Activated CD4-positive, alpha-beta memory T cell treated with anti-CD3 and anti-CD28 coated beads, Interleukin-2, amount 10 ng/mL, durations not matched to agents 7 days and 5 days (primary cell): ENCODE measurements around the gene PBX3. TPM values are rescaled to one million over a fixed set of nuclear protein-coding genes. Genes with fewer than 3 reads are reported as not detected.

Experiments
- CTCF ChIA-PET: fragments of 350-600 bp; sonication (Branson Sonifier 250); formaldehyde crosslinking; loops from one replicate; lab custom pipeline; 2021; ENCODE audit warnings: antibody characterized with exemption, inconsistent platforms; lab: Charles Lee
- POLR2A ChIA-PET: fragments of 350-600 bp; sonication (Branson Sonifier 250); formaldehyde crosslinking; loops from one replicate; lab custom pipeline; 2021; ENCODE audit warnings: antibody characterized with exemption; lab: Charles Lee
- DNase-seq: peaks from one replicate; pipeline ENCODE4 v3.0.0-alpha.2; 2020
- H3K27ac Mint-ChIP-seq: one replicate; pipeline ENCODE4 v1.8.0; 2021; ENCODE audit warnings: mild to moderate bottlenecking, mixed read lengths
- H3K27me3 Mint-ChIP-seq: one replicate; pipeline ENCODE4 v1.8.0; 2021; ENCODE audit warnings: mixed read lengths
- H3K36me3 Mint-ChIP-seq: one replicate; pipeline ENCODE4 v1.8.0; 2021; ENCODE audit warnings: low read depth, mixed read lengths
- H3K4me1 Mint-ChIP-seq: one replicate; pipeline ENCODE4 v1.8.0; 2021; ENCODE audit warnings: mixed read lengths
- H3K4me3 Mint-ChIP-seq: one replicate; pipeline ENCODE4 v1.8.0; 2021; ENCODE audit warnings: mild to moderate bottlenecking, mixed read lengths
- H3K9me3 Mint-ChIP-seq: one replicate; pipeline ENCODE4 v1.8.0; 2021; ENCODE audit warnings: mixed read lengths
- total RNA-seq, 2 experiments: library from RNA; stranded (reverse); gene quantifications; one replicate each; pipeline ENCODE4 v1.2.3, GENCODE V29; 2021

PBX3 gene
- total RNA-seq, 2 experiments from 2014 or later, result 15.9 to 16.3 TPM

GRCh38 chr9:126000731-126001580 is 253.8 kb downstream of the PBX3 start:
- ChIA-PET CTCF (no interaction called here), POLR2A (no interaction called here)
- Mint-ChIP-seq H3K36me3 (no peaks in the 10 kb centered on the region), H3K9me3 (no peaks in the 10 kb centered on the region), H3K4me3 (no peak overlapping the region), H3K27ac (no peak overlapping the region), H3K27me3 (no peaks in the 10 kb centered on the region), H3K4me1 (no peaks in the 10 kb centered on the region)
- no peak for DNase-seq

- Mint-ChIP-seq H3K9me3 (no peaks in the 10 kb centered on the region), H3K36me3 (no peaks in the 10 kb centered on the region), H3K4me3 (no peak overlapping the region), H3K4me1 (no peaks in the 10 kb centered on the region), H3K27me3 (no peaks in the 10 kb centered on the region), H3K27ac (no peak overlapping the region)
- ChIA-PET POLR2A (no interaction called here), CTCF (no interaction called here)
- no peak for DNase-seq
These were observed 254.5 kb downstream of the PBX3 start for GRCh38 chr9:126001581-126002225.

- no peaks in the 10 kb centered on the region for H3K4me1 Mint-ChIP-seq
- H3K27me3 Mint-ChIP-seq, result no peaks in the 10 kb centered on the region
- POLR2A ChIA-PET, result no interaction called here
- no peaks in the 10 kb centered on the region for H3K36me3 Mint-ChIP-seq
- CTCF ChIA-PET, result no interaction called here
- H3K27ac Mint-ChIP-seq, result no peak overlapping the region
- H3K4me3 Mint-ChIP-seq, result no peak overlapping the region
- no peak for DNase-seq
- H3K9me3 Mint-ChIP-seq, result peaks cover 8% of the 10 kb centered on the region
These were observed 255.5 kb downstream of the PBX3 start for GRCh38 chr9:126002476-126003350.

- no peaks in the 10 kb centered on the region for H3K36me3 Mint-ChIP-seq
- H3K27ac Mint-ChIP-seq, result no peak overlapping the region
- no peak overlapping the region for H3K4me3 Mint-ChIP-seq
- H3K27me3 Mint-ChIP-seq, result no peaks in the 10 kb centered on the region
- CTCF ChIA-PET, result no interaction called here
- H3K9me3 Mint-ChIP-seq, result peaks cover 22% of the 10 kb centered on the region
- no peaks in the 10 kb centered on the region for H3K4me1 Mint-ChIP-seq
- no peak for DNase-seq
- POLR2A ChIA-PET, result no interaction called here
These were observed 261.9 kb downstream of the PBX3 start for GRCh38 chr9:126009047-126009446.

GRCh38 chr9:126014726-126015125 is 267.6 kb downstream of the PBX3 start:
- DNase-seq, result no peak
- Mint-ChIP-seq H3K27me3 (no peaks in the 10 kb centered on the region), H3K4me3 (no peak overlapping the region), H3K9me3 (no peaks in the 10 kb centered on the region), H3K27ac (no peak overlapping the region), H3K4me1 (no peaks in the 10 kb centered on the region), H3K36me3 (no peaks in the 10 kb centered on the region)
- POLR2A ChIA-PET, result no interaction called here
- CTCF ChIA-PET, result no interaction called here

GRCh38 chr9:126015424-126015823 is 268.3 kb downstream of the PBX3 start:
- POLR2A ChIA-PET, result no interaction called here
- no peak for DNase-seq
- H3K4me3 Mint-ChIP-seq, result no peak overlapping the region
- no peak overlapping the region for H3K27ac Mint-ChIP-seq
- H3K36me3 Mint-ChIP-seq, result no peaks in the 10 kb centered on the region
- H3K27me3 Mint-ChIP-seq, result peaks cover 1% of the 10 kb centered on the region
- CTCF ChIA-PET, result no interaction called here
- H3K9me3 Mint-ChIP-seq, result no peaks in the 10 kb centered on the region
- H3K4me1 Mint-ChIP-seq, result no peaks in the 10 kb centered on the region

- H3K4me1 Mint-ChIP-seq, result no peaks in the 10 kb centered on the region
- ChIA-PET CTCF (no interaction called here), POLR2A (no interaction called here)
- H3K27ac Mint-ChIP-seq, result no peak overlapping the region
- H3K9me3 Mint-ChIP-seq, result no peaks in the 10 kb centered on the region
- no peak overlapping the region for H3K4me3 Mint-ChIP-seq
- no peaks in the 10 kb centered on the region for H3K36me3 Mint-ChIP-seq
- DNase-seq, result no peak
- peaks cover 1% of the 10 kb centered on the region for H3K27me3 Mint-ChIP-seq
These were observed 269.6 kb downstream of the PBX3 start for GRCh38 chr9:126016579-126017290.

Other genes starting within 250 kb of the PBX3 start
- 10 to 100 TPM; 47.2 to 48.0 TPM for gene MAPKAP1, start 40.2 kb upstream of the PBX3 start, total RNA-seq